Measurements from ENCODE around the gene NFATC2.

The NFATC2 gene

GRCh38 chr20:51514836-51515235, 27.7 kb downstream of the NFATC2 start:
- no peak for DNase-seq (ENCODE audit: low read depth in 2 of 2)

- DNase-seq (ENCODE audit: low read depth in 2 of 2), result no peak
These were observed 28.3 kb downstream of the NFATC2 start for GRCh38 chr20:51514249-51514648.

GRCh38 chr20:51513545-51513944, 29.0 kb downstream of the NFATC2 start:
- no peak for DNase-seq (ENCODE audit: low read depth in 2 of 2)

- DNase-seq (ENCODE audit: low read depth in 2 of 2), result no peak
These were observed 29.9 kb downstream of the NFATC2 start for GRCh38 chr20:51512645-51513044.

GRCh38 chr20:51511861-51512619, 30.5 kb downstream of the NFATC2 start:
- DNase-seq (ENCODE audit: low read depth in 2 of 2), result no peak

- no peak for DNase-seq (ENCODE audit: low read depth in 2 of 2)
These were observed 31.4 kb downstream of the NFATC2 start for GRCh38 chr20:51510936-51511605.

- no peak for DNase-seq (ENCODE audit: low read depth in 2 of 2)
These were observed 32.4 kb downstream of the NFATC2 start for GRCh38 chr20:51510169-51510568.

GRCh38 chr20:51509208-51509607, 33.3 kb downstream of the NFATC2 start:
- no peak for DNase-seq (ENCODE audit: low read depth in 2 of 2)

GRCh38 chr20:51508780-51509179, 33.7 kb downstream of the NFATC2 start:
- DNase-seq (ENCODE audit: low read depth in 2 of 2), result no peak

- no peak for DNase-seq (ENCODE audit: low read depth in 2 of 2)
These were observed 34.4 kb downstream of the NFATC2 start for GRCh38 chr20:51508158-51508557.

GRCh38 chr20:51507216-51508036, 35.1 kb downstream of the NFATC2 start:
- DNase-seq (ENCODE audit: low read depth in 2 of 2), result no peak

- DNase-seq (ENCODE audit: low read depth in 2 of 2), result no peak
These were observed 35.8 kb downstream of the NFATC2 start for GRCh38 chr20:51506527-51507215.

GRCh38 chr20:51505566-51505965, 37.0 kb downstream of the NFATC2 start:
- no peak for DNase-seq (ENCODE audit: low read depth in 2 of 2)

GRCh38 chr20:51503376-51503775, 39.1 kb downstream of the NFATC2 start:
- DNase-seq (ENCODE audit: low read depth in 2 of 2), result no peak

- DNase-seq (ENCODE audit: low read depth in 2 of 2), result peak in 1 of 2 donors; percentile 31
These were observed 41.6 kb downstream of the NFATC2 start for GRCh38 chr20:51500936-51501335.

GRCh38 chr20:51500311-51500710, 42.2 kb downstream of the NFATC2 start:
- peak in 1 of 2 donors; percentile 45 for DNase-seq (ENCODE audit: low read depth in 2 of 2)

- DNase-seq (ENCODE audit: low read depth in 2 of 2), result no peak
These were observed 43.6 kb downstream of the NFATC2 start for GRCh38 chr20:51498765-51499540.

- peak in 1 of 2 donors; percentile 26 for DNase-seq (ENCODE audit: low read depth in 2 of 2)
These were observed 44.7 kb downstream of the NFATC2 start for GRCh38 chr20:51497542-51498467.

- no peak for DNase-seq (ENCODE audit: low read depth in 2 of 2)
These were observed 45.6 kb downstream of the NFATC2 start for GRCh38 chr20:51496964-51497363.

All from stimulated activated CD4-positive, alpha-beta T cell treated with anti-CD3 and anti-CD28 coated beads, Interleukin-1b, Interleukin-23, amount 100 ng/mL, for 4 hours (primary cell).